Liver (tissue), 3 donors: ENCODE measurements around the gene SPAST.

Experiments
- CTCF ChIP-seq: fragments of 150-350 bp; IDR thresholded peaks from 2 replicates; pipeline ENCODE4 v1.5.1; 2017; ENCODE audit warnings: improper control_type of control experiment, low read depth, low read length; ENCODE audit not compliant: missing input control
- EGR1 ChIP-seq, 2 donors: IDR thresholded peaks; 2 replicates each; pipeline ENCODE4 v1.6.1; 2016 to 2018; ENCODE audit warnings: antibody characterized with exemption in 2 of 2, low read depth in 2 of 2
- FOXA2 ChIP-seq: IDR thresholded peaks from 2 replicates; pipeline ENCODE4 v1.6.1; 2016; ENCODE audit warnings: antibody characterized with exemption
- GABPA ChIP-seq, 2 donors: IDR thresholded peaks in 1 of 2; conservative IDR thresholded peaks in 1 of 2; 2 replicates each; pipeline ENCODE4 v1.6.1; 2016; ENCODE audit warnings: antibody characterized with exemption in 2 of 2, mild to moderate bottlenecking in 1 of 2, moderate library complexity in 1 of 2
- NR2F2 ChIP-seq: IDR thresholded peaks from 2 replicates; pipeline ENCODE4 v1.6.1; 2016; ENCODE audit warnings: antibody characterized with exemption
- RAD21 ChIP-seq, 2 donors: IDR thresholded peaks; 2 replicates each; pipeline ENCODE4 v1.6.1; 2016; ENCODE audit warnings: antibody characterized with exemption in 2 of 2, mild to moderate bottlenecking in 2 of 2
- REST ChIP-seq: IDR thresholded peaks from 2 replicates; pipeline ENCODE4 v1.6.1; 2016; ENCODE audit warnings: antibody characterized with exemption, mild to moderate bottlenecking
- SP1 ChIP-seq: IDR thresholded peaks from 2 replicates; pipeline ENCODE4 v1.6.1; 2018; ENCODE audit warnings: antibody characterized with exemption, mild to moderate bottlenecking
- TAF1 ChIP-seq: conservative IDR thresholded peaks from 2 replicates; pipeline ENCODE4 v1.6.1; 2016; ENCODE audit warnings: antibody characterized with exemption, mild to moderate bottlenecking
- TF ChIP-seq, protein P1 (sequence below): IDR thresholded peaks from 2 replicates; pipeline ENCODE4 v1.6.1; 2016; ENCODE audit warnings: antibody characterized with exemption
- TF ChIP-seq, protein P2 (sequence below): IDR thresholded peaks from 2 replicates; pipeline ENCODE4 v1.6.1; 2016; ENCODE audit warnings: antibody characterized with exemption
- TF ChIP-seq, protein P3 (sequence below): IDR thresholded peaks from 2 replicates; pipeline ENCODE4 v1.6.1; 2016; ENCODE audit warnings: antibody characterized with exemption
- donor health status: healthy.
- donor health status: healthy.

DNA sequence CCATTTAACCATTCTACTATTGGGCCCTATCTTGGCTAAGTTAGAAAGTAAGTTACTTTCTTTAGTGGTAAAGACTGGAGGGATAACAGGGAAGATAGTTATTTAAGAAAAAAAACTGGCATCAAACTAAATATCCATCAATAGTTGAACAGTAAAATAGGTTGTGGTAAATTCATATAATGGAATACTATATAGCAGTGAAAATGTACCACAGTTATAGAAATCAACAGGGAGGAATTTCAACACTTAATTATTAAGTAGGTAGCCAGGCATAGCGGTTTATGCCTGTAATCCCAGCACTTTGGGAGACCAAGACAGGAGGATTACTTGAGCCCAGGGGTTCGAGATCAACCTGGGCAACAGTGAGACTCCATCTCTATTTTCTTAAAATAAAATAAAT lies 3.1 kb upstream of the SPAST start:
- TF ChIP-seq CTCF: no peak
- TF ChIP-seq, protein P1, sequence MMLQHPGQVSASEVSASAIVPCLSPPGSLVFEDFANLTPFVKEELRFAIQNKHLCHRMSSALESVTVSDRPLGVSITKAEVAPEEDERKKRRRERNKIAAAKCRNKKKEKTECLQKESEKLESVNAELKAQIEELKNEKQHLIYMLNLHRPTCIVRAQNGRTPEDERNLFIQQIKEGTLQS: no peak
- TF ChIP-seq, protein P2, sequence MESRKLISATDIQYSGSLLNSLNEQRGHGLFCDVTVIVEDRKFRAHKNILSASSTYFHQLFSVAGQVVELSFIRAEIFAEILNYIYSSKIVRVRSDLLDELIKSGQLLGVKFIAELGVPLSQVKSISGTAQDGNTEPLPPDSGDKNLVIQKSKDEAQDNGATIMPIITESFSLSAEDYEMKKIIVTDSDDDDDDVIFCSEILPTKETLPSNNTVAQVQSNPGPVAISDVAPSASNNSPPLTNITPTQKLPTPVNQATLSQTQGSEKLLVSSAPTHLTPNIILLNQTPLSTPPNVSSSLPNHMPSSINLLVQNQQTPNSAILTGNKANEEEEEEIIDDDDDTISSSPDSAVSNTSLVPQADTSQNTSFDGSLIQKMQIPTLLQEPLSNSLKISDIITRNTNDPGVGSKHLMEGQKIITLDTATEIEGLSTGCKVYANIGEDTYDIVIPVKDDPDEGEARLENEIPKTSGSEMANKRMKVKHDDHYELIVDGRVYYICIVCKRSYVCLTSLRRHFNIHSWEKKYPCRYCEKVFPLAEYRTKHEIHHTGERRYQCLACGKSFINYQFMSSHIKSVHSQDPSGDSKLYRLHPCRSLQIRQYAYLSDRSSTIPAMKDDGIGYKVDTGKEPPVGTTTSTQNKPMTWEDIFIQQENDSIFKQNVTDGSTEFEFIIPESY: no peak
- TF ChIP-seq EGR1 (IDR thresholded peaks at IDR 0.05; ENCODE audit: low read depth in 2 of 2): no peak
- TF ChIP-seq, protein P3, sequence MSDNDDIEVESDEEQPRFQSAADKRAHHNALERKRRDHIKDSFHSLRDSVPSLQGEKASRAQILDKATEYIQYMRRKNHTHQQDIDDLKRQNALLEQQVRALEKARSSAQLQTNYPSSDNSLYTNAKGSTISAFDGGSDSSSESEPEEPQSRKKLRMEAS: no peak
- no peak for TF ChIP-seq TAF1
- TF ChIP-seq SP1: no peak
- TF ChIP-seq REST: no peak
- TF ChIP-seq GABPA (IDR thresholded peaks at IDR 0.05 in 1 of 2, conservative IDR thresholded peaks at IDR 0.05 in 1 of 2): no peak
- TF ChIP-seq RAD21 (IDR thresholded peaks at IDR 0.05): no peak
- TF ChIP-seq FOXA2: no peak
- TF ChIP-seq NR2F2: no peak
